Nucleus accumbens (tissue), 56 donors: ENCODE measurements around the gene DNAJB6.
A peak's percentile ranks its signal among the peaks of the same experiment; 100 is the strongest.
"Not testable (repeated sequence)": the region's sequence is repeated elsewhere in the genome, so short reads cannot be mapped to it uniquely, and the experiment has no call there.

Experiments used
- DNase-seq, 56 donors: peaks; one replicate each; lab custom pipeline; 2025; lab: John Stamatoyannopoulos, UW

The DNAJB6 gene

GRCh38 chr7:157436076-157436475 lies 99.3 kb downstream of the DNAJB6 start:
- no peak for DNase-seq

DNA sequence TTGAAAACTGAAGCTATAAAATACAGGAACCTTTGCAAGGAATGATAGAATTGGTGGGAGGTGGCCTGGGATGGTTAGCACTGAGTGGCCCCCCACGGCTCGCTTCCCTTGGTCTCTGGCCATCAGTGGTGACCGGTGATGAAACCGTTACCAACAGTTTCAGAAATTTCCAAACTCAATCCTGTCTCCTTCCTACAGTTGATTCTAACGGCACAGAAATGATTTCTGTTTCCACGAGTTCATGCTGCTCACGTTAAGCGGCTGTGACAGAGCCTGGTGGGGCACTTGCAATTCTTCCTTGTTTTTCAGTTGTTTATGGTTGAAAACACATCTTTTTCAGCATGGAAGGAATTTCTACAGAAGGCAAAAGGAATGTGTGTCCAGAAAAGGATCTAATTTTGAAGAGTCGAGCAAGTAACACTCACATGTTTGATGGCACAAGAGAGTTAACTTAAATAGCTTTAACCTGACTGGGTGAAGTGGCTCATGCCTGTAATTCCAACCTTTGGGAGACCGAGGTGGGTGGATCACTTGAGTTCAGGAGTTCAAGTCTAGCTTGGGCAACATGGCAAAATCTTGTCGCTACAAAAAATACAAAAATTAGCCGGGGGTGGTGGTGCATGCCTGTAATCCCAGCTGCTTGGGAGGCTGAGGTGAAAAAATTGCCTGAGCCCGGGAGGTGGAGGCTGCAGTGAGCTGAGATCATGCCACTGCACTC lies 100.1 kb downstream of the DNAJB6 start:
- no peak for DNase-seq

GRCh38 chr7:157437519-157438061 lies 100.8 kb downstream of the DNAJB6 start:
- no peak for DNase-seq

GRCh38 chr7:157438121-157439025 lies 101.6 kb downstream of the DNAJB6 start:
- DNase-seq = no peak

GRCh38 chr7:157439149-157439548 lies 102.3 kb downstream of the DNAJB6 start:
- no peak for DNase-seq

DNA sequence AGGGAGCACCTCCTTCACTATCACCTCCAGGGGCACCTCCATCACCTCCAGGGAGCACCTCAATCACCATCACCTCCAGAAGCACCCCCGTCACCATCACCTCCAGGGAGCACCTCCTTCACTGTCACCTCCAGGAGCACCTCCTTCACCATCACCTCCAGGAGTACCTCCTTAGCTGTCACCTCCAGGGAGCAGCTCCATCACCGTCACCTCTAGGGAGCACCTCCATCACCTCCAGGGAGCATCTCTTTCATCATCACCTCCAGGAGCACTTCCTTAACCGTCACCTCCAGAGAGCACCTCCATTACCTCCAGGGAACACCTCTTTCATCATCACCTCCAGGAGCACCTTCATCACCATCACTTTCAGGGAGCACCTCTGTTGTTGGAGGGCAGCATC lies 103.0 kb downstream of the DNAJB6 start:
- no peak for DNase-seq

DNA sequence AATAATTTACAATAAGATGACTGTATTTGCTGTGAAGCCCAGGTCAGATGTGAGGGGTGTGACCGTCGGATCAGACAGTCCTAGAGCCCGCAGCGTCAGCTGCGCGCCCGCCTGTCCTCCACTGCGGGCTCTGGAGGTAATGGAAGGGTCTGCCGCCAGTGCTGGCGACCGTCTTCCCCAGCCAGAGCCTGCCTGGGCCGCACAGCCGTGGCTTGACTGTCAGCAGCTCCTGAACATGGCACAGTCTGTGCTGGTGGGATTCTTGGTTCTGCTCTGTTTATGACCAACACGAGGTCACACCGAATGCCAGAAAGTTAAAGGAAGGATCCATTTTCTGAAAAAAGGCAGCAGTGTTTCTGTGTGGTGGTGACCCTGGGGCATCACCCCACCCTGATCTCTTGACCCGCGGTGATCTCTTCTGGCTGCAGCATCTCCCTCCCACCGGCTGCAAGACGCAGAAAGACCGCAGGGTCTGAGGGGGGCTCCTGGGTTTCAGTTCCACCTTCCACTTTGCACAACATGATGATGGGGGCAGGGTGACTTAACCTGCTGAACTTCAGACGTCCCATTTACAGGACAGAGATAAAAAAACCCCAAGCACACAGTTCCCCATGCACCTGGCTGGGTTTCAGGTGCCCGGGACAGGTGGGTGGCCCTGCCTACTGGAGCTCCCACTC lies 103.7 kb downstream of the DNAJB6 start:
- no peak for DNase-seq

DNA sequence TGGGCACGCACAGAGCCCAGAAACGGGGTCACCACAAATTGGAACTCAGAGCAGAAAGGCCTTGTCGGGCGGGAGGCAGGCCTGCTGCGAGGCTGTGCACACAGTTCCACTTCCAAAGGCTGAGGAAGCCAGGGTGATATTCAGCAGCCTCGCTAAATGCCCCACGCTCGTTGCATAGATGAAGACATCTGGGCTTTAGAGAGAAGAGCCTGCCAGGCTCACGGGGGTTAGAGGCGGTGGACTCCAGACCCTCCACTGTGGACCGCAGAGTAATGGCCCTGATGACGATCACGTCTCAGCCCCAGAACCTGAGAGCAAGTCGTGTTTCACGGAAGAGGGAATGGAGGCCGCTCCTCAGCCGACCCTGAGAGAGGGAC lies 104.2 kb downstream of the DNAJB6 start:
- DNase-seq = no peak

- DNase-seq = no peak
Measured at GRCh38 chr7:157442456-157442855, 105.7 kb downstream of the DNAJB6 start.

DNA sequence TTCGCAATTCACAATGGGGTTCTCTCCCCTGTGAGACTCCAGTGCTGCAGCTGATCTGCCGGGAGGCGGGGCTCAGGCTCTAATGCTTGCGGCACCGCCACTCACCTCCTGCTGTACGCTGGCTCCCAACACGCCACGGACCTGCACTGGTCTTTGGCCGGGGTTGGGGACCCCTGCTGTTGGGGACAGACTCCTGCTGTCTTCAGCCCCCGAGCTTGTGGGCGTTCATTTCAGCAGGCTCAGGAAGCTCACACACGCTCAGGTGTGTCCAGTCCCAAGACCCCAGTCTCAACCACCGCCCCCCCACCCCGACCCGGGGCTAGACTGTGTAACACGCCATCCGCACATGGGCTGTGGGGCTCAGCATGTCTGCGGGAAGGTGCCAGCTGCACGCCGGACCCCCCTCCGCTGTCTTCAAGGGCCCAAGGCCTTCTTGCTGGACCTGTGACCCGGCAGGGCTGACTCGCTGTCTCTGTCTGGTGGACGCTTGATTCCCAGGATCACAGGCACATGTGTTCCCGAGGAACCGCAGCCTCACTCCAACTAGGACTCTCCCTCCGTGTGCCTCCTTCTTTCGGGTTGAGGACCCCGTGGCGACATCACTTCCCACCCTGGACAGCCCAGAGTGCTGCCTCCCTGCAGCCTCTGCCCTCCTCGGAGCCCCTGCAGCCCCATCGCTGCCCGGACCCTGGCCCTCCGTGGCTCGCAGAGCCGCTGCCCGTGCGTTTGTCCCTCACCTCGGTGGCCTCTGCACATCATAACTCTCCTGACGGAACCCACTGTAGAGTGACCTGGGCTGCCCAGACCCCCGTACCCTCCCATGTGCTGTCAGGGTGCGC lies 106.4 kb downstream of the DNAJB6 start:
- DNase-seq = no peak

DNA sequence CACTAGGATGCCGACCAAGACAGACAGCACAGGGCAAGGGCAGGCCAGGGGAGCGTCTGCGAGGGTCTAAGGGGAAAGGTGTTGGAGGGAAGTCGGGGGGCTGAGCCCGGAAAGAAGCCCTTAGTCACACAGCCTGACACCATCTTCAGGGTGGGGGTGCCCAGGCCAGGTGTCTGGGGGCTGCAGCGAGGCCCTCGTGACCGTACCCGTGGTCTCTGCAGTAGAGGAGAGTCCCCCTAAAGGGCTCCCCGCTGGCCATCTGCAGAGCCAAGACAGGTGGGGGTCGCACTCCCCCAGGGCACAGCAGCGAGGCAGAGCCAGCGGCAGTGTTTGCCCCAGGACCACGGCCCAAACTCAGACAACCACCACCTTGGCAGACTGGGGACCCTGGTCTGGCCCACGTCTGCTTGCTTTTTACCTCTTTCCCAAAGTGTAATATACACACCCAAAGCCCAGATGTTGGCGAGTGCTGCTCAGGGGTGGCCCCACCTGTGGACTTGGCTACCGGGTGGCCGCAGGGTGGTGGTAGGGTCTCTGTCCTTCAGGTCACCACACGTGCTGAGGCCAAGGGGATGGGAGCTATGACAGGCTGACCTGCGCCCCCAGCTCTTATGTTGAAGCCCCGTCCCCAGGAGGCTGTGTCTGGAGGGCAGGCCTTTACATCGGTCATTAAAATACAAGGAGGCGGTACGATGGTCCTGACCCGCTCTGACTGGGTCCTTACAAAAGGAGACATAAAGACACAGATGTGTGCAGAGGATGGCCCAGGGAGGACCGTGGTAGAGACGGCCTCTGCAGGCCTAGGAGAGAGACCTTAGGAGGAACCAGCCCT lies 107.4 kb downstream of the DNAJB6 start:
- no peak for DNase-seq

DNA sequence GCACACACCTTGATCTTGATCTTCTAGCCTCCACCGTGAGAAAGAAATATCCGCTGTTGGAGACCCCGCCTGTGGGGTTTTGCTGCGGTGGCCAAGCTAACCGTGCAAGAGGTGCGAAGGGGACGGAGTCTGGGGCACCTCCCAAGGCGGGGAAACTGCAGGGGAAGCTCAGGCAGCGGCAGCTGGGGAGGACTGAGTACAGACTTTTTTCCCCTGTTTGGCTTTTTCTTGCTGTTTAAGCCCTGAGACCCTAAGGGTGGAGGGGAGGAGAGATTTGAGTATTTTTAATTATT lies 108.0 kb downstream of the DNAJB6 start:
- DNase-seq = no peak

GRCh38 chr7:157445246-157445955 lies 108.6 kb downstream of the DNAJB6 start:
- no peak for DNase-seq

DNA sequence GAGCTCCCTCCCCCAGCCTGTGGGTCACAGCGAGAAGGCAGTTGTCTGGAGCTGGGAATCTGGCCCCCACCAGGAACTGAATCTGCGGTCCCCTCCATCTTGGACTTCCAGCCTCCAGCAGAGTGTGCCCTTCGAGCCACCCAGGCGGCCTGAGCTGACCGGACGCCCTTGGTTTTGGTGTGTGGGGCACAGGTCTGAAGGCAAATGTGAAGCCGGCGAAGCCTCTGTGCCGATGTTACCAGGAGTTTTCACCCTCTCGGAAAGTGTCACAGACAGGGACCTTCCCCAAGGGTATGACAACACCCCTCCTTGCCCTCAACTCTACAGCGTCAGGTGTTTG lies 109.1 kb downstream of the DNAJB6 start:
- DNase-seq = no peak

DNA sequence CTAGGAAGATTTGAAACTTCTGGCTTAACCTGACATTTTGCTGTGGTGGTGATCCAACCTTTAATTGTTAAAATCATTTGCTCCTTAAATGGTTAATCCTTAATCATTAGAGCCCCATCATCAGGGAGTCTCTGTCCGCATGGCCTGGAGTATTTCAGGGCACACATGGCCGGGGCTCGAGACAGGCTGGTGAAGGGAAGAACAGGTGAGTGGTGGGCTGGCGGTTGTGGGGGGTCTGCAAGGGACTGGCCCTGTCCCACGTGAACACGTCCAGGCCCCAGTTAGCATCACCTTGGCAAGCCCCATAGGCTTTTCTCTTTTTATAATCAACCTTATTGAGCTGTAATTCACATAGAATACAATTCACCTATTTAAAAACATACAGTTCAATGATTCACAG lies 109.5 kb downstream of the DNAJB6 start:
- no peak for DNase-seq

- not testable (repeated sequence) for DNase-seq
Measured at GRCh38 chr7:157454003-157454402, 117.2 kb downstream of the DNAJB6 start.

- DNase-seq = peak in 1 of 56 donors; percentile 43
Measured at GRCh38 chr7:157457355-157458253, 120.8 kb downstream of the DNAJB6 start.

DNA sequence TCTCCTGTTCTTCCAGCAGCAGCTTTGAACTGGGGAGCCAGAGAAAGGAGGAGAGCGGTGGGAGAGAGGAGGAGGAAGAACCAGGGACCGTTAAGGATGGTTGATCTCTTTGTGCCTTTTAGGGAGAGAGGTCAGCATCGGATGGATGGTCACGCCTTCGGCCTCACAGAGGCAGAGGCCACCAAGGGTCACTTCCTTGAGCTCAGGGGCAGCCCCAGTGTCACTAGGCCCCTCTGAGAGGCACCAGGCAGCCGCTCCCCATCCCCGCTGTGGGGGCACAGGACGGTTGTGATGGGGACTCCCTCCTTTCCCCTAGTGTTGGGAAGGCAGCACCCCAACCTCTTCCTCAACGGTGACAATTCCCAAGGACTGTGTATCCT lies 121.4 kb downstream of the DNAJB6 start:
- DNase-seq = no peak
